IPS-18c (cell line): ENCODE data around the gene AAK1.
"Not testable (repeated sequence)": the region's sequence is repeated elsewhere in the genome, so short reads cannot be mapped to it uniquely, and the experiment has no call there.

Source experiments
- H3K4me3 ChIP-seq: 2 replicates; pipeline ENCODE4 v1.7.0; 2013; ENCODE audit warnings: low read depth, mild to moderate bottlenecking, low read length, moderate library complexity; ENCODE audit not compliant: insufficient read depth
- H3K9me3 ChIP-seq: one replicate; pipeline ENCODE4 v1.6.1; 2013; ENCODE audit warnings: mild to moderate bottlenecking, low read length, moderate library complexity; ENCODE audit not compliant: control insufficient read depth, insufficient read depth

The AAK1 gene

GRCh38 chr2:69589973-69590652, 53.4 kb downstream of the AAK1 start:
- Histone ChIP-seq H3K4me3 (no peak overlapping the region), H3K9me3 (no peaks in the 10 kb centered on the region)

- Histone ChIP-seq H3K4me3 (no peak overlapping the region), H3K9me3 (no peaks in the 10 kb centered on the region)
These were observed 54.6 kb downstream of the AAK1 start for GRCh38 chr2:69588945-69589344.

- no peak overlapping the region for H3K4me3 ChIP-seq
- H3K9me3 ChIP-seq, result no peaks in the 10 kb centered on the region
These were observed 55.1 kb downstream of the AAK1 start for GRCh38 chr2:69588403-69588802.

GRCh38 chr2:69585855-69586555, 57.5 kb downstream of the AAK1 start:
- Histone ChIP-seq H3K9me3 (no peaks in the 10 kb centered on the region), H3K4me3 (no peak overlapping the region)

- Histone ChIP-seq H3K9me3 (no peaks in the 10 kb centered on the region), H3K4me3 (no peak overlapping the region)
These were observed 59.2 kb downstream of the AAK1 start for GRCh38 chr2:69584127-69584889.

GRCh38 chr2:69583321-69583833, 60.2 kb downstream of the AAK1 start:
- Histone ChIP-seq H3K9me3 (no peaks in the 10 kb centered on the region), H3K4me3 (no peak overlapping the region)

GRCh38 chr2:69582582-69583176, 60.9 kb downstream of the AAK1 start:
- Histone ChIP-seq H3K4me3 (no peak overlapping the region), H3K9me3 (no peaks in the 10 kb centered on the region)

GRCh38 chr2:69581774-69582581, 61.6 kb downstream of the AAK1 start:
- H3K4me3 ChIP-seq, result no peak overlapping the region
- no peaks in the 10 kb centered on the region for H3K9me3 ChIP-seq

GRCh38 chr2:69580486-69580885, 63.1 kb downstream of the AAK1 start:
- Histone ChIP-seq H3K4me3 (no peak overlapping the region), H3K9me3 (no peaks in the 10 kb centered on the region)

GRCh38 chr2:69579536-69579935, 64.0 kb downstream of the AAK1 start:
- H3K4me3 ChIP-seq, result no peak overlapping the region
- H3K9me3 ChIP-seq, result no peaks in the 10 kb centered on the region

GRCh38 chr2:69578198-69578540, 65.4 kb downstream of the AAK1 start:
- H3K9me3 ChIP-seq, result no peaks in the 10 kb centered on the region
- H3K4me3 ChIP-seq, result no peak overlapping the region

- Histone ChIP-seq H3K4me3 (no peak overlapping the region), H3K9me3 (no peaks in the 10 kb centered on the region)
These were observed 65.9 kb downstream of the AAK1 start for GRCh38 chr2:69577467-69578197.

- Histone ChIP-seq H3K9me3 (no peaks in the 10 kb centered on the region), H3K4me3 (no peak overlapping the region)
These were observed 66.7 kb downstream of the AAK1 start for GRCh38 chr2:69576880-69577279.

- Histone ChIP-seq H3K9me3 (no peaks in the 10 kb centered on the region), H3K4me3 (no peak overlapping the region)
These were observed 67.6 kb downstream of the AAK1 start for GRCh38 chr2:69575926-69576325.

GRCh38 chr2:69575371-69575770, 68.2 kb downstream of the AAK1 start:
- H3K9me3 ChIP-seq, result not testable (repeated sequence)

GRCh38 chr2:69572641-69573040, 70.9 kb downstream of the AAK1 start:
- no peaks in the 10 kb centered on the region for H3K9me3 ChIP-seq
- no peak overlapping the region for H3K4me3 ChIP-seq

More at GRCh38 chr2:69575371-69575770, 68.2 kb downstream of the AAK1 start:
- H3K4me3 ChIP-seq, result not testable (repeated sequence)
